Activated naive CD8-positive, alpha-beta T cell treated with anti-CD3 and anti-CD28 coated beads, Interleukin-2, amount 50 U/mL, for 16 hours (primary cell): Measurements from ENCODE around the gene TXNRD1.
"Not testable (repeated sequence)": the region's sequence is repeated elsewhere in the genome, so short reads cannot be mapped to it uniquely, and the experiment has no call there.

Source experiments
- DNase-seq: peaks from one replicate; pipeline ENCODE4 v3.0.0-alpha.2; 2020; ENCODE audit warnings: low read depth, low spot score

TXNRD1 gene

GRCh38 chr12:104215638-104216297 is at the start of gene TXNRD1:
Gene TXNRD1, plus strand, starts transcription at chr12:104215779. Its CDS starts 24 bp downstream, at chr12:104215803.
- DNase-seq = peak; percentile 73

GRCh38 chr12:104165801-104166200 is 49.8 kb upstream of the TXNRD1 start:
- DNase-seq = no peak

GRCh38 chr12:104166465-104166864 is 49.1 kb upstream of the TXNRD1 start:
- no peak for DNase-seq

GRCh38 chr12:104167519-104168458 is 47.8 kb upstream of the TXNRD1 start:
- no peak for DNase-seq

- no peak for DNase-seq
Observed at GRCh38 chr12:104168596-104168995, 47.0 kb upstream of the TXNRD1 start.

- DNase-seq = no peak
Observed at GRCh38 chr12:104171785-104172569, 43.6 kb upstream of the TXNRD1 start.

- DNase-seq = no peak
Observed at GRCh38 chr12:104172570-104172947, 43.0 kb upstream of the TXNRD1 start.

GRCh38 chr12:104173804-104174203 is 41.8 kb upstream of the TXNRD1 start:
- not testable (repeated sequence) for DNase-seq

- no peak for DNase-seq
Observed at GRCh38 chr12:104175726-104176247, 39.8 kb upstream of the TXNRD1 start.

GRCh38 chr12:104177336-104177662 is 38.3 kb upstream of the TXNRD1 start:
- no peak for DNase-seq

GRCh38 chr12:104177663-104178501 is 37.7 kb upstream of the TXNRD1 start:
- DNase-seq = no peak

GRCh38 chr12:104180374-104180773 is 35.2 kb upstream of the TXNRD1 start:
- DNase-seq = no peak

- no peak for DNase-seq
Observed at GRCh38 chr12:104181313-104181712, 34.3 kb upstream of the TXNRD1 start.

GRCh38 chr12:104182144-104182543 is 33.4 kb upstream of the TXNRD1 start:
- DNase-seq = no peak

GRCh38 chr12:104182621-104183378 is 32.8 kb upstream of the TXNRD1 start:
- DNase-seq = no peak

- DNase-seq = no peak
Observed at GRCh38 chr12:104183443-104183842, 32.1 kb upstream of the TXNRD1 start.

GRCh38 chr12:104187446-104188155 is 28.0 kb upstream of the TXNRD1 start:
- DNase-seq = no peak

GRCh38 chr12:104188534-104188933 is 27.0 kb upstream of the TXNRD1 start:
- no peak for DNase-seq

- DNase-seq = no peak
Observed at GRCh38 chr12:104189915-104190555, 25.5 kb upstream of the TXNRD1 start.
